GM23338 (cell line): ENCODE measurements around the gene IQCK. TPM values are rescaled to one million over a fixed set of nuclear protein-coding genes. Genes with fewer than 3 reads are reported as not detected.

Source experiments
- ATAC-seq: fragments of 200-7000 bp; cut with Tn5 transposase; 3 replicates; pipeline ENCODE4 v1.9.1; 2020
- DNase-seq: peaks from one replicate; pipeline ENCODE4 v3.0.0-alpha.2; 2015; ENCODE audit warnings: low spot score
- H2AFZ ChIP-seq: fragments of 200-600 bp; sonication (generic); 2 replicates; pipeline ENCODE4 v1.8.0; 2016; ENCODE audit warnings: antibody characterized with exemption, mild to moderate bottlenecking, moderate library complexity
- H3F3A ChIP-seq: fragments of 200-600 bp; sonication (generic); replicated peaks from 2 replicates; pipeline ENCODE4 v1.8.0; 2017; ENCODE audit warnings: antibody characterized with exemption, mixed run types, low read depth
- H3K27ac ChIP-seq: fragments of 200-600 bp; sonication (generic); 2 replicates; pipeline ENCODE4 v1.6.1; 2016; ENCODE audit warnings: low read depth
- H3K27me3 ChIP-seq: fragments of 200-600 bp; sonication (generic); 2 replicates; pipeline ENCODE4 v1.8.0; 2016; ENCODE audit warnings: mild to moderate bottlenecking, mixed run types, moderate library complexity; ENCODE audit not compliant: insufficient read depth
- H3K36me3 ChIP-seq: fragments of 200-600 bp; sonication (generic); 2 replicates; pipeline ENCODE4 v1.8.0; 2016; ENCODE audit warnings: mild to moderate bottlenecking; ENCODE audit not compliant: insufficient read depth
- H3K4me1 ChIP-seq: fragments of 200-600 bp; sonication (generic); 2 replicates; pipeline ENCODE4 v1.8.0; 2016; ENCODE audit warnings: mild to moderate bottlenecking, moderate library complexity; ENCODE audit not compliant: insufficient read depth
- H3K4me2 ChIP-seq: fragments of 200-600 bp; sonication (generic); 2 replicates; pipeline ENCODE4 v1.7.1; 2017; ENCODE audit warnings: mixed run types
- H3K4me3 ChIP-seq: fragments of 200-600 bp; sonication (generic); 2 replicates; pipeline ENCODE4 v1.6.1; 2016; ENCODE audit warnings: mixed run types
- H3K79me2 ChIP-seq: fragments of 200-600 bp; sonication (generic); replicated peaks from 2 replicates; pipeline ENCODE4 v1.8.0; 2017; ENCODE audit warnings: mild to moderate bottlenecking; ENCODE audit not compliant: insufficient read depth
- H3K9me2 ChIP-seq: fragments of 200-600 bp; sonication (generic); 2 replicates; pipeline ENCODE4 v1.8.0; 2017; ENCODE audit not compliant: insufficient read depth
- H4K20me1 ChIP-seq: fragments of 200-600 bp; sonication (generic); replicated peaks from 2 replicates; pipeline ENCODE4 v1.8.0; 2017; ENCODE audit warnings: mild to moderate bottlenecking; ENCODE audit not compliant: insufficient read depth
- H3K27ac Mint-ChIP-seq: 2 replicates; pipeline ENCODE4 v1.8.0; 2020; ENCODE audit warnings: inconsistent platforms, mild to moderate bottlenecking, moderate library complexity, mixed read lengths
- H3K27me3 Mint-ChIP-seq: 3 replicates; pipeline ENCODE4 v1.8.0; 2022; ENCODE audit warnings: low read depth, mild to moderate bottlenecking, moderate library complexity, mixed read lengths, inconsistent platforms; ENCODE audit not compliant: insufficient read depth, poor library complexity
- H3K36me3 Mint-ChIP-seq: 3 replicates; pipeline ENCODE4 v1.8.0; 2021; ENCODE audit warnings: low read depth, mild to moderate bottlenecking, inconsistent platforms, moderate library complexity, mixed read lengths
- H3K4me1 Mint-ChIP-seq: 3 replicates; pipeline ENCODE4 v1.8.0; 2020; ENCODE audit warnings: mild to moderate bottlenecking, inconsistent platforms, mixed read lengths
- H3K4me3 Mint-ChIP-seq: 3 replicates; pipeline ENCODE4 v1.8.0; 2021; ENCODE audit warnings: moderate library complexity, mild to moderate bottlenecking, inconsistent platforms, mixed read lengths
- H3K9me3 Mint-ChIP-seq: 3 replicates; pipeline ENCODE4 v1.8.0; 2020; ENCODE audit warnings: moderate library complexity, mild to moderate bottlenecking, inconsistent platforms, mixed read lengths
- CREB1 ChIP-seq: fragments of 250-450 bp; sonication (Bioruptor Pico); IDR thresholded peaks from 2 replicates; pipeline ENCODE4 v1.5.0; 2020; ENCODE audit warnings: low read depth, mild to moderate bottlenecking, moderate library complexity
- EZH2phosphoT487 ChIP-seq: fragments of 200-600 bp; sonication (generic); IDR thresholded peaks from one replicate; pipeline ENCODE4 v1.8.1; 2018; ENCODE audit warnings: antibody characterized with exemption; ENCODE audit not compliant: unreplicated experiment
- JUNB ChIP-seq: IDR thresholded peaks from one replicate; pipeline ENCODE4 v1.6.1; 2016; ENCODE audit warnings: antibody characterized with exemption; ENCODE audit not compliant: unreplicated experiment
- NANOG ChIP-seq: IDR thresholded peaks from 2 replicates; pipeline ENCODE4 v1.6.1; 2016; ENCODE audit warnings: antibody characterized with exemption, borderline replicate concordance
- POLR2AphosphoS5 ChIP-seq: IDR thresholded peaks from 2 replicates; pipeline ENCODE4 v1.6.1; 2016; ENCODE audit warnings: antibody characterized with exemption, low read depth
- STAT1 ChIP-seq: IDR thresholded peaks from one replicate; pipeline ENCODE4 v1.6.1; 2016; ENCODE audit warnings: antibody characterized with exemption; ENCODE audit not compliant: unreplicated experiment
- ZNF331 ChIP-seq: fragments of 250-450 bp; sonication (Bioruptor Pico); IDR thresholded peaks from 2 replicates; pipeline ENCODE4 v1.5.0; 2020; ENCODE audit warnings: low read depth, mild to moderate bottlenecking, moderate library complexity
- polyA plus RNA-seq: library from polyadenylated mRNA; unstranded; fragments of >200 nt; fragmentation: Nextera tagmentation; extraction: Ambion mirVana; gene quantifications from 2 replicates; pipeline ENCODE4 v1.2.1, GENCODE V29; 2016
- small RNA-seq: library from RNA; depleted of rRNA; stranded (forward); fragments of <200 nt; gene quantifications from one replicate; pipeline ENCODE3, GENCODE V24; 2014; ENCODE audit warnings: low replicate concordance
- total RNA-seq: library from RNA; depleted of rRNA; stranded (reverse); fragments of >200 nt; shearing (Covaris generic); gene quantifications from 2 replicates; pipeline ENCODE4 v1.2.3, GENCODE V29; 2014; rRNA removed
- TF ChIP-seq, protein P1 (sequence below), 2 experiments: fragments of 200-600 bp in 1 of 2; sonication (generic) in 1 of 2; conservative IDR thresholded peaks; 2 replicates each; pipeline versions ENCODE4 v1.5.1 to v1.6.1; 2016 to 2017; ENCODE audit warnings: antibody characterized with exemption in 2 of 2, low read depth in 2 of 2, mild to moderate bottlenecking in 2 of 2, moderate library complexity in 1 of 2

The IQCK gene
- total and polyA plus RNA-seq, 2 experiments from 2014 or later: 7.6 to 10.0 TPM

DNA sequence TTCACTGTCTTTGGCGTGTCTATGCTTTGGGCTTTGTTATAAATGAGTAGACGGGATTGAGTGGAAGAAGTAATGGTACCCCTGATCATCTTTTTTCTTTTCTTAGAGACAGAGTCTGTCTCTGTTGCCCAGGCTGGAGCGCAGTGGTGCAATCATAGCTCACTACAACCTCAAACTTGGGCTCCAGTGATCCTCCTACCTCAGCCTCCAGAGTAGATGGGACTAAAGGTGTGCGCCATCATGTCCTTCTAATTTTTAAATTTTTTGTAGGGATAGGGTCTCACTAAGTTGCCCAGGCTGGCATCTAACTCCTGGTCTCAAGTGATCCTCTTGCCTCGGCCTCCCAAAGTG is 181.5 kb downstream of the IQCK start (continued):
- TF ChIP-seq ZNF331 (no peak), POLR2AphosphoS5 (no peak)

DNA sequence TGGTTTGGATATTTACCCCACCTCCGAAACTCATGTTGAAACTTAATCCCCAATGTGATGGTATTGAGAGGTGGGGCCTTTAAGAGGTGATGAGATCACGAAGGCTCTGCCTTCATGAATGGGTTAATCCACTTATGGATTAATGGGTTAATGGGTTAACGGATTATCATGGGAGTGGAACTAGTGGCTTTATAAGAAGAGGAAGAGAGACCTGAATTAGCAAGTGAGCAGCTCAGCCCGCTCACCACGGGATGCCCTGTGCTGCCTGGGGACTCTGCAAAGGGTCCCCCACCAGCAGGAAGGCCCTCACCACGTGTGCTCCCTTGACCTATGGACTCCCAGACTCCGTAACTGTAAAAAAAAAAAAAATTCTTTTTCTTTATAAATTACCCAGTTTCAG is 183.1 kb downstream of the IQCK start:
- H3K36me3 ChIP-seq: no peaks in the 10 kb centered on the region
- H2AFZ ChIP-seq: no peak overlapping the region
- H3K4me1 Mint-ChIP-seq: peaks cover 7% of the 10 kb centered on the region

DNA sequence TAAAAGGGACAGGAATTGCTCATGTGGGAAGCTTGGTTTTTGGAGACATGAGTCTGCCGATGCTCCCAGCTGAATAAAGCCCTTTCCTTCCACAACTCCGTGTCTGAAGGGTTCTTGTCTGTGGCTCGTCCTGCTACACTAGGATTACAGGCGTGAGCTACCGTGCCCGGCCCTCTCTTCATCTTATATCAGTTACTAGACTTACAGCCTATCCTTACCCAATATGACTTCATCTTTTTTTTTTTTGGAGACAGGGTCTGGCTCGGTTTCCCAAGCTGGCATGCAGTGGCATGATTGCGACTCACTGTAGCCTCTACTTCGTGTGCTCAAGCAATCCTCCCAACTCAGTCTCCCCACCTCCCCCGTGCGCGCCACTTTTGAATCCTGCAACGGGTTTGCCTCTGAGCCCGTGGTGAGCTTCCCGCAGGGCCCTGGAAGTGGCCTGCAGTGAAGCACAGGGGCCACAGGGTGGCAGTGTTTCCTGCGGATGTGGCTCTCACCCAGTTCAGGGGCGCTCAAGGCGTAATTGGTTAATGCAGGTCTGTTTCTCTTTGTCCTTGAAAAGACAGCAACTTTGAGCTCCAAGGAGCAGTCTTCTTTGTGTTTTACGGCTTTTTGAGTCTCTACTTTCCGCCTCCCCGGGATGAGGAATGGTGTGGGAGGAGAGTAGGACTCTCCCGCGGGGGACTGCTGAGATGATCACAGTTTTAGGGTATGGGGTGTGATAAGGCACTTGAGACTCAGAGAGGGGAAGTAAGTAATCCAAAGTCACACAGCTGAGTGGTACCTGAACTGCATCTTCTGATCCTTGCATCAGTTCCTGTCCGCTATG is 189.3 kb downstream of the IQCK start:
- peak overlapping the region; percentile 3; the same call in 1 of the 2 replicates for H3K4me2 ChIP-seq
- peaks cover 15% of the 10 kb centered on the region for H3K27me3 Mint-ChIP-seq
- H3K27ac ChIP-seq: peak overlapping the region; percentile 71; the same call in 1 of the 2 replicates
- H3K9me3 Mint-ChIP-seq: peaks cover 7% of the 10 kb centered on the region; the same call in 2 of the 3 replicates
- no peaks in the 10 kb centered on the region for H3K27me3 ChIP-seq
- peak; percentile 96 for ATAC-seq
- no peak overlapping the region for H3K4me3 ChIP-seq
- H3K9me2 ChIP-seq: no peaks in the 10 kb centered on the region
- no peaks in the 10 kb centered on the region for H3F3A ChIP-seq
- no peaks in the 10 kb centered on the region for H3K36me3 ChIP-seq
- peak overlapping the region; percentile 83 for H3K27ac Mint-ChIP-seq
- H3K79me2 ChIP-seq: no peaks in the 10 kb centered on the region
- TF ChIP-seq NANOG: no peak
- TF ChIP-seq, protein P1, sequence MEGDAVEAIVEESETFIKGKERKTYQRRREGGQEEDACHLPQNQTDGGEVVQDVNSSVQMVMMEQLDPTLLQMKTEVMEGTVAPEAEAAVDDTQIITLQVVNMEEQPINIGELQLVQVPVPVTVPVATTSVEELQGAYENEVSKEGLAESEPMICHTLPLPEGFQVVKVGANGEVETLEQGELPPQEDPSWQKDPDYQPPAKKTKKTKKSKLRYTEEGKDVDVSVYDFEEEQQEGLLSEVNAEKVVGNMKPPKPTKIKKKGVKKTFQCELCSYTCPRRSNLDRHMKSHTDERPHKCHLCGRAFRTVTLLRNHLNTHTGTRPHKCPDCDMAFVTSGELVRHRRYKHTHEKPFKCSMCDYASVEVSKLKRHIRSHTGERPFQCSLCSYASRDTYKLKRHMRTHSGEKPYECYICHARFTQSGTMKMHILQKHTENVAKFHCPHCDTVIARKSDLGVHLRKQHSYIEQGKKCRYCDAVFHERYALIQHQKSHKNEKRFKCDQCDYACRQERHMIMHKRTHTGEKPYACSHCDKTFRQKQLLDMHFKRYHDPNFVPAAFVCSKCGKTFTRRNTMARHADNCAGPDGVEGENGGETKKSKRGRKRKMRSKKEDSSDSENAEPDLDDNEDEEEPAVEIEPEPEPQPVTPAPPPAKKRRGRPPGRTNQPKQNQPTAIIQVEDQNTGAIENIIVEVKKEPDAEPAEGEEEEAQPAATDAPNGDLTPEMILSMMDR (conservative IDR thresholded peaks at IDR 0.05; ENCODE audit: low read depth in 2 of 2): peak; percentile 97 to 98
- peaks cover 8% of the 10 kb centered on the region for H3K4me1 Mint-ChIP-seq
- peak; percentile 92 for DNase-seq
- H3K36me3 Mint-ChIP-seq: peaks cover 7% of the 10 kb centered on the region; the same call in 2 of the 3 replicates
- H2AFZ ChIP-seq: peak overlapping the region; percentile 90
- no peak overlapping the region for H3K4me3 Mint-ChIP-seq
- H3K4me1 ChIP-seq: peaks cover 5% of the 10 kb centered on the region; the same call in 1 of the 2 replicates
- no peaks in the 10 kb centered on the region for H4K20me1 ChIP-seq

More for the DNA sequence above, 183.1 kb downstream of the IQCK start:
- no peak overlapping the region for H3K27ac ChIP-seq
- Mint-ChIP-seq H3K4me3 (no peak overlapping the region), H3K36me3 (no peaks in the 10 kb centered on the region; the same call in 2 of the 3 replicates), H3K27me3 (peaks cover 9% of the 10 kb centered on the region), H3K27ac (no peak overlapping the region), H3K9me3 (no peaks in the 10 kb centered on the region; the same call in 2 of the 3 replicates)
- ATAC-seq (no peak), DNase-seq (no peak)
- no peaks in the 10 kb centered on the region for H3F3A ChIP-seq
- no peak overlapping the region for H3K4me2 ChIP-seq
- no peak overlapping the region for H3K4me3 ChIP-seq
- no peaks in the 10 kb centered on the region for H4K20me1 ChIP-seq
- no peaks in the 10 kb centered on the region for H3K9me2 ChIP-seq
- no peaks in the 10 kb centered on the region for H3K4me1 ChIP-seq
- no peaks in the 10 kb centered on the region for H3K27me3 ChIP-seq
- H3K79me2 ChIP-seq: no peaks in the 10 kb centered on the region
- TF ChIP-seq CREB1 (no peak), EZH2phosphoT487 (no peak), POLR2AphosphoS5 (no peak), JUNB (no peak), NANOG (no peak), ZNF331 (no peak), STAT1 (no peak)

Small RNAs within 50 kb of the gene (small RNA-seq; reads per million reads assigned to genes)
- gene LARP7P2: not detected

Other genes with a start within 250 kb of the IQCK start
- 60.1 and 69.3 TPM in 2 replicates for gene GDE1, start 196.2 kb upstream of the IQCK start, total RNA-seq
- gene GDE1, start 196.2 kb upstream of the IQCK start, polyA plus RNA-seq: 30.0 and 30.8 TPM in 2 replicates
- 20.9 and 25.4 TPM in 2 replicates for gene CCP110, start 194.3 kb upstream of the IQCK start, total RNA-seq
- 8.3 and 10.7 TPM in 2 replicates for gene CCP110, start 194.3 kb upstream of the IQCK start, polyA plus RNA-seq
- gene VPS35L, start 162.6 kb upstream of the IQCK start, total RNA-seq: 54.6 and 61.3 TPM in 2 replicates
- 48.0 and 49.7 TPM in 2 replicates for gene VPS35L, start 162.6 kb upstream of the IQCK start, polyA plus RNA-seq
- 56.1 and 57.7 TPM in 2 replicates for gene KNOP1, start within 50 bp of the IQCK start, total RNA-seq
- gene KNOP1, start within 50 bp of the IQCK start, polyA plus RNA-seq: 190 and 207 TPM in 2 replicates
- 57.4 and 82.5 TPM in 2 replicates for gene GPRC5B, start 166.6 kb downstream of the IQCK start, total RNA-seq
- 70.9 and 85.6 TPM in 2 replicates for gene GPRC5B, start 166.6 kb downstream of the IQCK start, polyA plus RNA-seq